Liver (tissue), 9 donors: ENCODE measurements around the gene FOXN3. TPM values are rescaled to one million over a fixed set of nuclear protein-coding genes. Genes with fewer than 3 reads are reported as not detected.

ENCODE experiments used
- DNase-seq: peaks from one replicate; pipeline ENCODE4 v3.0.0-alpha.2; 2017; ENCODE audit warnings: low spot score
- H3K27ac ChIP-seq, 2 donors: one replicate each; pipeline ENCODE4 v1.7.0; 2013; ENCODE audit warnings: inconsistent platforms in 2 of 2, low read length in 2 of 2, control low read depth in 1 of 2, low read depth in 1 of 2, mild to moderate bottlenecking in 1 of 2
- H3K27me3 ChIP-seq, 4 donors: one replicate each; pipeline versions ENCODE4 v1.6.1 to v1.7.0; 2013; ENCODE audit warnings: low read length in 3 of 4, inconsistent platforms in 1 of 4, mild to moderate bottlenecking in 1 of 4, moderate library complexity in 1 of 4; ENCODE audit not compliant: control insufficient read depth in 4 of 4, insufficient read depth in 4 of 4
- H3K36me3 ChIP-seq, 4 donors: one replicate each; pipeline versions ENCODE4 v1.6.1 to v1.7.0; 2013; ENCODE audit warnings: low read length in 3 of 4, mild to moderate bottlenecking in 3 of 4, low read depth in 1 of 4, moderate library complexity in 1 of 4; ENCODE audit not compliant: control insufficient read depth in 4 of 4, insufficient read depth in 3 of 4
- H3K4me1 ChIP-seq, 4 donors: one replicate each; pipeline versions ENCODE4 v1.6.1 to v1.7.0; 2013; ENCODE audit warnings: low read length in 3 of 4, mild to moderate bottlenecking in 3 of 4, moderate library complexity in 1 of 4; ENCODE audit not compliant: control insufficient read depth in 4 of 4, insufficient read depth in 4 of 4
- H3K4me3 ChIP-seq, 3 donors: one replicate each; pipeline versions ENCODE4 v1.6.1 to v1.7.0; 2013; ENCODE audit warnings: low read length in 3 of 3, control low read depth in 1 of 3, low read depth in 1 of 3, mild to moderate bottlenecking in 1 of 3
- H3K9ac ChIP-seq, 2 donors: one replicate each; pipeline ENCODE4 v1.7.0; 2013; ENCODE audit warnings: low read length in 2 of 2, mild to moderate bottlenecking in 2 of 2, moderate library complexity in 2 of 2, control low read depth in 1 of 2, low read depth in 1 of 2
- H3K9me3 ChIP-seq, 4 donors: one replicate each; pipeline versions ENCODE4 v1.6.1 to v1.7.0; 2013; ENCODE audit warnings: low read length in 3 of 4; ENCODE audit not compliant: control insufficient read depth in 4 of 4
- ATF3 ChIP-seq: IDR thresholded peaks from 2 replicates; pipeline ENCODE4 v1.6.1; 2016; ENCODE audit warnings: antibody characterized with exemption
- CTCF ChIP-seq: fragments of 150-350 bp; IDR thresholded peaks from 2 replicates; pipeline ENCODE4 v1.5.1; 2017; ENCODE audit warnings: improper control_type of control experiment, low read depth, low read length; ENCODE audit not compliant: missing input control
- EGR1 ChIP-seq, 2 donors: IDR thresholded peaks; 2 replicates each; pipeline ENCODE4 v1.6.1; 2016 to 2018; ENCODE audit warnings: antibody characterized with exemption in 2 of 2, low read depth in 2 of 2
- FOXA1 ChIP-seq: IDR thresholded peaks from 2 replicates; pipeline ENCODE4 v1.6.1; 2016; ENCODE audit warnings: antibody characterized with exemption
- GABPA ChIP-seq, 2 donors: IDR thresholded peaks in 1 of 2; conservative IDR thresholded peaks in 1 of 2; 2 replicates each; pipeline ENCODE4 v1.6.1; 2016; ENCODE audit warnings: antibody characterized with exemption in 2 of 2, mild to moderate bottlenecking in 1 of 2, moderate library complexity in 1 of 2
- HNF4A ChIP-seq, 2 donors: conservative IDR thresholded peaks; 2 replicates each; pipeline ENCODE4 v1.6.1; 2016; ENCODE audit warnings: antibody characterized with exemption in 2 of 2, mild to moderate bottlenecking in 2 of 2
- JUND ChIP-seq, 2 donors: IDR thresholded peaks; 2 replicates each; pipeline ENCODE4 v1.6.1; 2016; ENCODE audit warnings: antibody characterized with exemption in 2 of 2
- MAX ChIP-seq: IDR thresholded peaks from 2 replicates; pipeline ENCODE4 v1.6.1; 2016; ENCODE audit warnings: antibody characterized with exemption
- RAD21 ChIP-seq, 2 donors: IDR thresholded peaks; 2 replicates each; pipeline ENCODE4 v1.6.1; 2016; ENCODE audit warnings: antibody characterized with exemption in 2 of 2, mild to moderate bottlenecking in 2 of 2
- REST ChIP-seq: IDR thresholded peaks from 2 replicates; pipeline ENCODE4 v1.6.1; 2016; ENCODE audit warnings: antibody characterized with exemption, mild to moderate bottlenecking
- RXRA ChIP-seq, 2 donors: IDR thresholded peaks; 2 replicates each; pipeline ENCODE4 v1.6.1; 2017 to 2018; ENCODE audit warnings: antibody characterized with exemption in 2 of 2, mild to moderate bottlenecking in 1 of 2
- SP1 ChIP-seq: IDR thresholded peaks from 2 replicates; pipeline ENCODE4 v1.6.1; 2018; ENCODE audit warnings: antibody characterized with exemption, mild to moderate bottlenecking
- YY1 ChIP-seq: IDR thresholded peaks from 2 replicates; pipeline ENCODE4 v1.6.1; 2016; ENCODE audit warnings: antibody characterized with exemption, mild to moderate bottlenecking
- ZBTB33 ChIP-seq: IDR thresholded peaks from 2 replicates; pipeline ENCODE4 v1.6.1; 2016; ENCODE audit warnings: antibody characterized with exemption
- WGBS: extraction: QIAGEN DNeasy Blood & Tissue Kit; methylation state at CpG from one replicate; pipeline ENCODE4 v1.1.7; 2013; 5-methylcytosine and 5-hydroxymethylcytosine counted together
- polyA plus RNA-seq, 2 donors: library from polyadenylated mRNA; stranded (reverse) in 1 of 2; unstranded in 1 of 2; fragments of 200-250 nt in 1 of 2; fragments of >200 nt in 1 of 2; fragmentation: Nextera tagmentation in 1 of 2; extraction: Ambion mirVana in 1 of 2; gene quantifications; one replicate each; pipeline versions ENCODE4 v1.2.1 to v1.2.3, GENCODE V29; 2013 to 2015
- total RNA-seq, 2 donors: library from RNA; depleted of rRNA; stranded (reverse); fragments of >200 nt; gene quantifications; one replicate each; pipeline ENCODE4 v1.2.3, GENCODE V29; 2014
- donor health status: healthy.
- donor health status: healthy.
- donor health status: healthy.
- donor health status: healthy.
- donor health status: healthy.

FOXN3 gene
- total and polyA plus RNA-seq, 4 donors: 17.8 to 44.8 (median 35.3) TPM

GRCh38 chr14:89258728-89259273 lies 158.2 kb downstream of the FOXN3 start:
- Histone ChIP-seq H3K9me3 (no peaks in the 10 kb centered on the region), H3K27me3 (no peaks in the 10 kb centered on the region), H3K9ac (no peak overlapping the region), H3K27ac (no peak overlapping the region), H3K4me3 (no peak overlapping the region), H3K36me3 (no peaks in the 10 kb centered on the region), H3K4me1 (peaks cover 0 to 4% (median 0%) of the 10 kb centered on the region in 4 donors)
- DNase-seq: no peak
- TF ChIP-seq HNF4A (conservative IDR thresholded peaks at IDR 0.05) (no peak), FOXA1 (no peak), YY1 (no peak), CTCF (no peak), EGR1 (IDR thresholded peaks at IDR 0.05; ENCODE audit: low read depth in 2 of 2) (no peak), ATF3 (no peak), JUND (IDR thresholded peaks at IDR 0.05) (no peak), GABPA (IDR thresholded peaks at IDR 0.05 in 1 of 2, conservative IDR thresholded peaks at IDR 0.05 in 1 of 2) (no peak), SP1 (no peak), RAD21 (IDR thresholded peaks at IDR 0.05) (no peak), RXRA (IDR thresholded peaks at IDR 0.05) (no peak), MAX (no peak)
- 78% methylated on average over 6 of the region's 6 CpGs for WGBS

GRCh38 chr14:89256951-89257350 lies 160.1 kb downstream of the FOXN3 start:
- Histone ChIP-seq H3K36me3 (no peaks in the 10 kb centered on the region), H3K27ac (no peak overlapping the region), H3K4me3 (no peak overlapping the region), H3K9me3 (no peaks in the 10 kb centered on the region), H3K27me3 (no peaks in the 10 kb centered on the region), H3K9ac (no peak overlapping the region), H3K4me1 (peaks cover 0 to 4% (median 0%) of the 10 kb centered on the region in 4 donors)
- WGBS: 92% methylated on average over 1 of the region's 1 CpG
- no peak for DNase-seq
- no peak for TF ChIP-seq MAX
- no peak for TF ChIP-seq ZBTB33
- TF ChIP-seq SP1: no peak
- no peak for TF ChIP-seq RXRA (IDR thresholded peaks at IDR 0.05)
- TF ChIP-seq RAD21 (IDR thresholded peaks at IDR 0.05): no peak
- no peak for TF ChIP-seq ATF3
- TF ChIP-seq CTCF: no peak
- no peak for TF ChIP-seq FOXA1
- no peak for TF ChIP-seq REST
- no peak for TF ChIP-seq EGR1 (IDR thresholded peaks at IDR 0.05; ENCODE audit: low read depth in 2 of 2)
- TF ChIP-seq JUND (IDR thresholded peaks at IDR 0.05): no peak
